ENCODE results near the gene LMOD1.
A peak's percentile ranks its signal among the peaks of the same experiment; 100 is the strongest.

The LMOD1 gene

DNA sequence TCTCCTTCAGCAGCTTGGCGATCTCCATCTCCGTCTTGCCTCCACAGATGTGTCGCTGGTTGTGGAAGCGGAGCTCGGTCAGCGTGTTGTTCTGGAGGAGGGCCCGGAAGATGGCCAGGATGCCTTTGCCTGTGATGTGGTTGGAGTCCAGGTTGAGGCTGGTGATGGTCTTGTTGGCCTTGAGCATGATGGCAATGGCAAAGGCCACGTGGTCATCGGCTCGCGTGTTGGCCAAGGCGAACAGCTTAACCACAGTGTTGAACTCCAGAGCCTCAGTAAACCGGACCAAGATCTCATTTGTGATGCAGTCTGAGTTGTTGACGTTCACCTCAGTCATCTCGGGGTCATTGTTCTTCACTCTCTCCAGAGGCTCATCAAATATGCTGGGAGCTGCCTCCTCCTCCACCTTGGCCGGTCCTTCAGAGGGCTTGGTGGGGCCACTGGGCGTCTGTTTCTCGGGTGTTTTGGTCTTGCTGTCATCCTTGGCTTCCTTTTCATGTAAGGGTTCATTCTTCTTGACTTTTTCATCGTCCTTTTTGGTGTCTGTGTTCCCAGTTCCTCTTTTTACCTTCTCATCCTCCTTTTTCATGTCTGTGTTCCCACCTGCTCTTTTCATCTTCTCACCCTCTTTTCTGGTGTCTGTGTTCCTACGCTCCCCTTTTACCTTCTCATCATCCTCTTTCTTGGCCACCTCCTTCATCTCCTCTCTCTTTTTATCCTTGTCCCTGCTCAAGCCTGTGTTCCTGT lies 46.5 kb downstream of the LMOD1 start:
- no peak overlapping the region for H3K4me3 ChIP-seq (ENCODE audit: insufficient read depth in 1 of 2, low read depth in 1 of 2, low read length in 2 of 2)
- 97% methylated on average over 20 of the region's 20 CpGs for WGBS
- no peak for DNase-seq
- peaks cover 22% of the 10 kb centered on the region for H3K4me1 ChIP-seq (ENCODE audit: control insufficient read depth, insufficient read depth, low read depth, low read length)
- no peak overlapping the region for H3K27ac ChIP-seq (ENCODE audit: low read length, poor library complexity, severe bottlenecking)
- H3K79me1 ChIP-seq (replicated peaks; ENCODE audit: low read length, poor library complexity, severe bottlenecking), result no peaks in the 10 kb centered on the region
- H2AK5ac ChIP-seq (ENCODE audit: low read length, severe bottlenecking), result no peak overlapping the region
- no peak overlapping the region for H3K23ac ChIP-seq (ENCODE audit: low read length in 2 of 2)
- H3K14ac ChIP-seq (ENCODE audit: low read length in 2 of 2), result no peak overlapping the region
- no peaks in the 10 kb centered on the region for H3K27me3 ChIP-seq (ENCODE audit: control insufficient read depth in 1 of 2, insufficient read depth in 1 of 2, low read length in 2 of 2)
- H2BK5ac ChIP-seq (ENCODE audit: low read depth, low read length, poor library complexity, severe bottlenecking), result no peak overlapping the region
- no peaks in the 10 kb centered on the region for H3K9me3 ChIP-seq (ENCODE audit: control insufficient read depth, low read length)
- H2BK12ac ChIP-seq (ENCODE audit: low read length in 2 of 2), result peak overlapping the region in 1 of 2 experiments; percentile 1
- H2BK120ac ChIP-seq (ENCODE audit: low read depth, low read length), result no peak overlapping the region
- H4K8ac ChIP-seq (ENCODE audit: low read length), result no peak overlapping the region
- peak overlapping the region; percentile 38 for H2BK15ac ChIP-seq (ENCODE audit: low read depth, poor library complexity, severe bottlenecking)
- no peak overlapping the region for H3K4ac ChIP-seq (ENCODE audit: low read depth in 1 of 2, low read length in 2 of 2)
- H4K91ac ChIP-seq (ENCODE audit: low read length), result no peak overlapping the region
- H3K36me3 ChIP-seq (ENCODE audit: control insufficient read depth in 1 of 2, insufficient read depth in 2 of 2, low read depth in 1 of 2, low read length in 2 of 2), result peaks cover 0 to 23% of the 10 kb centered on the region in 2 experiments
- no peak overlapping the region for H3K18ac ChIP-seq (ENCODE audit: low read depth in 1 of 2, low read length in 2 of 2)
- H3K4me2 ChIP-seq (ENCODE audit: low read length, poor library complexity, severe bottlenecking), result no peak overlapping the region
- no peak overlapping the region for H2AFZ ChIP-seq (ENCODE audit: low read depth, low read length)
- no peak overlapping the region for H3K9ac ChIP-seq (ENCODE audit: low read length)

DNA sequence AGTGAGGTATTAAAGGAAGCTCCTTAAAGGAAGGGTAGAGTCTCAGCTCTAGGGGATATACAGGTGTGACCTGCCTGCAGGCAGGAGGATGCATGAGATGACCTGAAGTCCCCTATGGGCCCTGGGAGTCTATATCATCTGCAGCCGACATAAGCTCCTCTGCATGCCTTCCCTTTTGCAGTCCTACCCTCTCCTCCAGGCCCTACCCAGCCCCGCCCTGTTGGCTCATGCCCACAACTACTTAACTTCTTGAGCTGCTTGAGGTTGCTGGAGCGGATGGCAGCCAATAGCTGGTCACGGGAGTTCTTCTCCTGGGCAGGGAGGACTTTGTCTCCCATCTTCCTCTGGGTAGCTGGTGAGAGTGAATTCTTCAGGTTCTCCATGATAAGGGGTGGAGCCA lies 47.4 kb downstream of the LMOD1 start:
- H3K23ac ChIP-seq (ENCODE audit: low read length in 2 of 2), result no peak overlapping the region
- H3K4me2 ChIP-seq (ENCODE audit: low read length, poor library complexity, severe bottlenecking), result no peak overlapping the region
- no peak overlapping the region for H2BK15ac ChIP-seq (ENCODE audit: low read depth, poor library complexity, severe bottlenecking)
- H4K91ac ChIP-seq (ENCODE audit: low read length), result no peak overlapping the region
- no peak overlapping the region for H3K9ac ChIP-seq (ENCODE audit: low read length)
- no peaks in the 10 kb centered on the region for H3K27me3 ChIP-seq (ENCODE audit: control insufficient read depth in 1 of 2, insufficient read depth in 1 of 2, low read length in 2 of 2)
- no peak overlapping the region for H3K4me3 ChIP-seq (ENCODE audit: insufficient read depth in 1 of 2, low read depth in 1 of 2, low read length in 2 of 2)
- H3K36me3 ChIP-seq (ENCODE audit: control insufficient read depth in 1 of 2, insufficient read depth in 2 of 2, low read depth in 1 of 2, low read length in 2 of 2), result peaks cover 0 to 23% of the 10 kb centered on the region in 2 experiments
- no peak for DNase-seq
- H3K18ac ChIP-seq (ENCODE audit: low read depth in 1 of 2, low read length in 2 of 2), result no peak overlapping the region
- no peaks in the 10 kb centered on the region for H3K79me1 ChIP-seq (replicated peaks; ENCODE audit: low read length, poor library complexity, severe bottlenecking)
- no peak overlapping the region for H3K27ac ChIP-seq (ENCODE audit: low read length, poor library complexity, severe bottlenecking)
- no peak overlapping the region for H3K4ac ChIP-seq (ENCODE audit: low read depth in 1 of 2, low read length in 2 of 2)
- H2BK5ac ChIP-seq (ENCODE audit: low read depth, low read length, poor library complexity, severe bottlenecking), result no peak overlapping the region
- H3K4me1 ChIP-seq (ENCODE audit: control insufficient read depth, insufficient read depth, low read depth, low read length), result peaks cover 20% of the 10 kb centered on the region
- no peak overlapping the region for H2AFZ ChIP-seq (ENCODE audit: low read depth, low read length)
- 83% methylated on average over 4 of the region's 4 CpGs for WGBS
- H3K14ac ChIP-seq (ENCODE audit: low read length in 2 of 2), result no peak overlapping the region
- no peaks in the 10 kb centered on the region for H3K9me3 ChIP-seq (ENCODE audit: control insufficient read depth, low read length)
- no peak overlapping the region for H2BK120ac ChIP-seq (ENCODE audit: low read depth, low read length)
- no peak overlapping the region for H2BK12ac ChIP-seq (ENCODE audit: low read length in 2 of 2)
- no peak overlapping the region for H4K8ac ChIP-seq (ENCODE audit: low read length)
- no peak overlapping the region for H2AK5ac ChIP-seq (ENCODE audit: low read length, severe bottlenecking)

GRCh38 chr1:201898240-201898894 lies 48.0 kb downstream of the LMOD1 start:
- no peaks in the 10 kb centered on the region for H3K79me1 ChIP-seq (replicated peaks; ENCODE audit: low read length, poor library complexity, severe bottlenecking)
- H3K36me3 ChIP-seq (ENCODE audit: control insufficient read depth in 1 of 2, insufficient read depth in 2 of 2, low read depth in 1 of 2, low read length in 2 of 2), result peaks cover 0 to 23% of the 10 kb centered on the region in 2 experiments
- peak overlapping the region; percentile 64 for H4K91ac ChIP-seq (ENCODE audit: low read length)
- H2BK15ac ChIP-seq (ENCODE audit: low read depth, poor library complexity, severe bottlenecking), result no peak overlapping the region
- no peaks in the 10 kb centered on the region for H3K27me3 ChIP-seq (ENCODE audit: control insufficient read depth in 1 of 2, insufficient read depth in 1 of 2, low read length in 2 of 2)
- H3K4me1 ChIP-seq (ENCODE audit: control insufficient read depth, insufficient read depth, low read depth, low read length), result peaks cover 14% of the 10 kb centered on the region
- no peak overlapping the region for H3K14ac ChIP-seq (ENCODE audit: low read length in 2 of 2)
- H3K4ac ChIP-seq (ENCODE audit: low read depth in 1 of 2, low read length in 2 of 2), result peak overlapping the region in 1 of 2 experiments; percentile 57
- H3K4me2 ChIP-seq (ENCODE audit: low read length, poor library complexity, severe bottlenecking), result no peak overlapping the region
- DNase-seq, result no peak
- no peak overlapping the region for H3K18ac ChIP-seq (ENCODE audit: low read depth in 1 of 2, low read length in 2 of 2)
- no peak overlapping the region for H3K27ac ChIP-seq (ENCODE audit: low read length, poor library complexity, severe bottlenecking)
- no peak overlapping the region for H2BK12ac ChIP-seq (ENCODE audit: low read length in 2 of 2)
- no peak overlapping the region for H3K4me3 ChIP-seq (ENCODE audit: insufficient read depth in 1 of 2, low read depth in 1 of 2, low read length in 2 of 2)
- H4K8ac ChIP-seq (ENCODE audit: low read length), result no peak overlapping the region
- no peak overlapping the region for H3K23ac ChIP-seq (ENCODE audit: low read length in 2 of 2)
- no peak overlapping the region for H2BK120ac ChIP-seq (ENCODE audit: low read depth, low read length)
- H3K9me3 ChIP-seq (ENCODE audit: control insufficient read depth, low read length), result no peaks in the 10 kb centered on the region
- H2AFZ ChIP-seq (ENCODE audit: low read depth, low read length), result no peak overlapping the region
- peak overlapping the region; percentile 39 for H3K9ac ChIP-seq (ENCODE audit: low read length)
- H2AK5ac ChIP-seq (ENCODE audit: low read length, severe bottlenecking), result no peak overlapping the region
- H2BK5ac ChIP-seq (ENCODE audit: low read depth, low read length, poor library complexity, severe bottlenecking), result no peak overlapping the region
- 89% methylated on average over 4 of the region's 4 CpGs for WGBS

DNA sequence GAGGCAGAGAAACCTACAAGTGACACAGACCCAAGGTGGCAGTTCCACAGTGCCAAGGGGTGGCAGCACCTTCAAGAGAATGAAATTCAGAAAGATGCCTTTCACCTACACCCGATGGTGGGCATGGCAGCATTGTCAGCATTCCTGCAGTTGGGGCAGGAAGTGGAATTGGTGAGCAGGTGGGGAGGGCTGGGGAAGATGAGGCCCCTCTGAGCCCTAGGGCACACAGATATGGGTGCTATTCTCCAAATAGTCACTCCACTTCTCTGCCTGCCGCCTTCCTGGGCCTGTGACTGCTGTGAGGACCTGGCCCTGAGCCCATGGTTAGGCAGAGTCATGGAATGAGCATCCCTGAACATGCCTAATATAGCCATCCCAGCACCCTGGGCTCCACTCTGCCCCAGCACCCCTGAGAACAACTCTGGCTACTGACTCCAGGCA lies 49.4 kb downstream of the LMOD1 start:
- DNase-seq, result no peak
- no peak overlapping the region for H2BK120ac ChIP-seq (ENCODE audit: low read depth, low read length)
- H2BK5ac ChIP-seq (ENCODE audit: low read depth, low read length, poor library complexity, severe bottlenecking), result no peak overlapping the region
- peak overlapping the region in 1 of 2 experiments; percentile 48 for H3K18ac ChIP-seq (ENCODE audit: low read depth in 1 of 2, low read length in 2 of 2)
- no peaks in the 10 kb centered on the region for H3K27me3 ChIP-seq (ENCODE audit: control insufficient read depth in 1 of 2, insufficient read depth in 1 of 2, low read length in 2 of 2)
- peak overlapping the region in 1 of 2 experiments; percentile 8 for H3K14ac ChIP-seq (ENCODE audit: low read length in 2 of 2)
- H3K27ac ChIP-seq (ENCODE audit: low read length, poor library complexity, severe bottlenecking), result no peak overlapping the region
- peak overlapping the region in 1 of 2 experiments; percentile 20 for H3K4ac ChIP-seq (ENCODE audit: low read depth in 1 of 2, low read length in 2 of 2)
- peak overlapping the region in 1 of 2 experiments; percentile 75 for H2BK12ac ChIP-seq (ENCODE audit: low read length in 2 of 2)
- H3K9ac ChIP-seq (ENCODE audit: low read length), result peak overlapping the region; percentile 39
- peak overlapping the region; percentile 12 for H2BK15ac ChIP-seq (ENCODE audit: low read depth, poor library complexity, severe bottlenecking)
- peaks cover 7% of the 10 kb centered on the region for H3K4me1 ChIP-seq (ENCODE audit: control insufficient read depth, insufficient read depth, low read depth, low read length)
- H3K23ac ChIP-seq (ENCODE audit: low read length in 2 of 2), result no peak overlapping the region
- peaks cover 6 to 29% of the 10 kb centered on the region in 2 experiments for H3K36me3 ChIP-seq (ENCODE audit: control insufficient read depth in 1 of 2, insufficient read depth in 2 of 2, low read depth in 1 of 2, low read length in 2 of 2)
- no peak overlapping the region for H3K4me2 ChIP-seq (ENCODE audit: low read length, poor library complexity, severe bottlenecking)
- WGBS, result 86% methylated on average over 2 of the region's 2 CpGs
- H3K9me3 ChIP-seq (ENCODE audit: control insufficient read depth, low read length), result no peaks in the 10 kb centered on the region
- H2AFZ ChIP-seq (ENCODE audit: low read depth, low read length), result no peak overlapping the region
- H3K79me1 ChIP-seq (replicated peaks; ENCODE audit: low read length, poor library complexity, severe bottlenecking), result no peaks in the 10 kb centered on the region
- no peak overlapping the region for H3K4me3 ChIP-seq (ENCODE audit: insufficient read depth in 1 of 2, low read depth in 1 of 2, low read length in 2 of 2)
- H2AK5ac ChIP-seq (ENCODE audit: low read length, severe bottlenecking), result peak overlapping the region; percentile 25
- H4K91ac ChIP-seq (ENCODE audit: low read length), result no peak overlapping the region
- H4K8ac ChIP-seq (ENCODE audit: low read length), result no peak overlapping the region
